ENCODE data around the gene WFDC5. TPM values are rescaled to one million over a fixed set of nuclear protein-coding genes. Genes with fewer than 3 reads are reported as not detected.

The WFDC5 gene
- total RNA-seq, 1 experiment from 2014 or later: not detected

DNA sequence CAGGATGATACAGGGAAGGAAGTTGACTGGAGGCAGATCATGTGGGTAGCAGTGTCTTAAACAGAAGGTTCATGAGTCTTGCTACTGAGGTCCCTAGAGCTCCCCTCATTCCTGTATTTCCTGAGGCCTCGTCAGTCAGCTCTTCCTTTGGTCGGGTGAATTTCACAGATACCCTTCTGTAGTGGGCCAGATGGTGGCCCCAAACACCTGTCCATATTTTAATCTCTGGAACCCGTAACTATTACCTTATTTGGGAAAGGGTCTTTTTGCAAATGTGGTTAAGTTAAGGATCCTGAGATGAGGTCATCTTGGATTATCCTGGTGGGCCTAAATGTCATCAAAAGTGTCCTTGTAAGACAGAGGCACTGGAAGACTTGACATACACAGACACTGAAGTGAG is 23.6 kb downstream of the WFDC5 start:
- H3K4me1 ChIP-seq (replicated peaks): peaks cover 66% of the 10 kb centered on the region
- H3K9me3 ChIP-seq (replicated peaks): no peaks in the 10 kb centered on the region
- no peaks in the 10 kb centered on the region for H3K27me3 ChIP-seq (replicated peaks)
- H3K27ac ChIP-seq: no peak overlapping the region
- H3K4me3 ChIP-seq: no peak overlapping the region
- DNase-seq (ENCODE audit: low read depth in 1 of 2, low spot score in 2 of 2): no peak
- no peaks in the 10 kb centered on the region for H3K36me3 ChIP-seq

DNA sequence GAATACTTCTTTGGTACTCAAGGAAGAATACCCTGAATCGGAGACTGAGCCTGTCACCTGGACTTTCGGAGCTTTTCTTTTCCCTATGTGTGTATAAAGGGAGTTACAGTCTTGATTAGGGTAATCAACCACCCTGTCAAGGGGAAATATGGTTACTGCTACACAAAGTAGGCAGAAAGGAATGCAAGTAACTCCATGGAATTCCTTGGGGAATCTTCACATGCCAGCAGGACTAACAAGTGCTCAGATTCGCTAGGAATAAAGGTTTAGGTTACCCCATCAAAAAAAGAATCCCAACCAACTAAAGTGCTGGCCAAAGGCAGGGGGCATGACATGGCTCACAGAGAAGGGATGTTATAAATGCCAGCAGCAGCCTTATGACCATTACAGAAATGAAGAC is 24.5 kb downstream of the WFDC5 start:
- Histone ChIP-seq H3K4me3 (no peak overlapping the region), H3K27ac (no peak overlapping the region), H3K36me3 (no peaks in the 10 kb centered on the region), H3K9me3 (replicated peaks) (no peaks in the 10 kb centered on the region), H3K4me1 (replicated peaks) (peaks cover 57% of the 10 kb centered on the region), H3K27me3 (replicated peaks) (no peaks in the 10 kb centered on the region)
- DNase-seq (ENCODE audit: low read depth in 1 of 2, low spot score in 2 of 2): no peak

DNA sequence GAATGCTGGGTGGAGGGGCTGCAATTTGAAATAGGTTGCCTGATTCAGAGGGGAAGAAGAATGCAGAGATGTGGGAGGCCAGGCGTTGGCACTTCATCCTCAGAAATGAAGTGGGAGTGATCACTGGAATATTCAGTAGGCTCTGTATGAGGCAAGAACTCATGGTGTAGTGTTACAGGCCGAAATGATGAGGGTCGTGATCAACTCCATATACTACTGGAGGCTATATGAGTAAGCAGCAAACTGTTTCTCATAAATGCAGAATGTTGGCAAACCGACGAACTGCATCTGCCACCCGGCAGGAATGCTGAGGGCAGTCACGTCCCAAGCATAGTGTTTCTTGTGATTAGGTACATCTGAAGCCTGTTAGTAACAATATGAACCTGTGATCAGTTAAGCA is 26.7 kb downstream of the WFDC5 start:
- H3K9me3 ChIP-seq (replicated peaks): no peaks in the 10 kb centered on the region
- peaks cover 35% of the 10 kb centered on the region for H3K4me1 ChIP-seq (replicated peaks)
- H3K36me3 ChIP-seq: no peaks in the 10 kb centered on the region
- no peak overlapping the region for H3K4me3 ChIP-seq
- H3K27ac ChIP-seq: no peak overlapping the region
- no peak for DNase-seq (ENCODE audit: low read depth in 1 of 2, low spot score in 2 of 2)
- H3K27me3 ChIP-seq (replicated peaks): no peaks in the 10 kb centered on the region

DNA sequence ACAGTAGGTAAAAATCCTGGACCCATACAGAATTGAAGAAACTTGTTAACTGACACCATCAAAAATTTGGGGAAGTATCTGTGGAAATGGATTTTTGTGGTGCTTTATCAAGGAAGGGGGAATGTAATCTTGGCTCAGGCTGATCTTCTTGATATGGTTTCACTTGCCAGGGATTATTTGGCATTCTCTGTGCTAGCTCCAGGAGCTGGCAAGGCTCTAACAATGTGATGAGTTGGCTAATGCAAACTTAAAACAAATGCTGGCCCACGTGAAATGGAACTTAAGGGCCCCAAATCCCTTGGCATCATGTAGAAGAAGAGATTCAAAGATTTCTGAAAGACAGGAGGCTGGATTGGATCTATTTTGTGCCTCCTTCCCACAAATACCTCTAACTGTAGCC is 27.2 kb downstream of the WFDC5 start:
- Histone ChIP-seq H3K27ac (no peak overlapping the region), H3K4me3 (no peak overlapping the region)
- no peak for DNase-seq (ENCODE audit: low read depth in 1 of 2, low spot score in 2 of 2)

DNA sequence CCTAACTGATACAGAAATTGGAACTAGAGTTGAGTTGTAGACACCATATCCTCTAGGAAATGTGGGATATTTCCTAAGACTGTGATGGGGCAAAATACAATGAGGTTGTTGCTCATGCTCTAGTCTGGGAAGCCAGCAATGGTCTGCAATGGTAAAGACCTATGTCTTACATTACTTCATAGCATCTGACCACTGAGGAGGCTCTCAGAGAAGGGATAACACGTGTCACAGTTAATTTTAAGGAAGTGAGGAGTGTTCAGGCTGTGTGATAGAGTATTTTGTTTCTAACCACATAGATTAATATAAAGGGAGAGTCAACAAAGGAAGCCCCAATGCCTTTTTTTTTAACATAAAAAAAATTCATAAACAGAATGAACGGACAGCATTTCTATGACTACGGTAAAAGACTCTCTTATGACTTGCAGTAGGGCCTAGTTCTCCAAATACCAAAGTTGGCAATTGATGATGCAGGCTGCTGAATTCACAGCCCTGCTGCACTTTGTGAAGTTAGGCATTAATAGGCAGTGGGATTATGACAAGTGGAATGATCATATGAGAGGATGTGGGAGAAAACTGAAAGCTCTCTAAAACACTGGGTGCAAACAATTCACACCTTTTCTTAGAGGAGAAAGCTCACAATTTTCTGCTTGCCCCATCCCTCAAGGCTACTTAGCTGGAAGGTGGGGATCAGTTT is 27.7 kb downstream of the WFDC5 start:
- no peaks in the 10 kb centered on the region for H3K27me3 ChIP-seq (replicated peaks)
- H3K4me1 ChIP-seq (replicated peaks): peaks cover 25% of the 10 kb centered on the region
- no peak overlapping the region for H3K27ac ChIP-seq
- H3K4me3 ChIP-seq: no peak overlapping the region
- no peak for DNase-seq (ENCODE audit: low read depth in 1 of 2, low spot score in 2 of 2)
- peaks cover 2% of the 10 kb centered on the region; the same call in 1 of the 2 replicates for H3K36me3 ChIP-seq
- H3K9me3 ChIP-seq (replicated peaks): no peaks in the 10 kb centered on the region

More for the DNA sequence above, 27.2 kb downstream of the WFDC5 start:
- no peaks in the 10 kb centered on the region for H3K27me3 ChIP-seq (replicated peaks)
- H3K9me3 ChIP-seq (replicated peaks): no peaks in the 10 kb centered on the region
- H3K36me3 ChIP-seq: no peaks in the 10 kb centered on the region; the same call in 1 of the 2 replicates
- peaks cover 31% of the 10 kb centered on the region for H3K4me1 ChIP-seq (replicated peaks)

DNA sequence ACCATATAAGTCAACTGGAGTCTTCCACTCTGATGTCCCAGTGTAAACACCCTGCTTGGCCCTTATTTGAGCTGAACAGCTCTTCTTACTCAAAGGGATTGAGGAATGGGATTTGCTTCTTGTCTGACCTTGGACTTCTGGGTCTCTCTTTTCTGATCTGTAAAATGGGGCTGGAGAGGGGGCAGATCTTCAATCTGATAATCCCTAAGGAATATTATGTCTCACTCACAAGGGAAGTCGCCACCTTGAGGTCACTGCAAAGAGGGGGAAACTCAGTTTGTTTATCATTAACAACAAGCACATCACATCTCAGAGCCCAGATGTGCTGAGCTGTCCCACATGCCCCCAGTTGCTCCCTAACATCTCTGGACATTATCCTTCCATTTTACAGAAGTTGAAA is 29.1 kb downstream of the WFDC5 start:
- H3K27ac ChIP-seq: no peak overlapping the region
- H3K4me1 ChIP-seq (replicated peaks): peaks cover 22% of the 10 kb centered on the region
- H3K27me3 ChIP-seq (replicated peaks): no peaks in the 10 kb centered on the region
- DNase-seq (ENCODE audit: low read depth in 1 of 2, low spot score in 2 of 2): no peak
- no peaks in the 10 kb centered on the region for H3K9me3 ChIP-seq (replicated peaks)
- no peak overlapping the region for H3K4me3 ChIP-seq
- peaks cover 2% of the 10 kb centered on the region; the same call in 1 of the 2 replicates for H3K36me3 ChIP-seq

DNA sequence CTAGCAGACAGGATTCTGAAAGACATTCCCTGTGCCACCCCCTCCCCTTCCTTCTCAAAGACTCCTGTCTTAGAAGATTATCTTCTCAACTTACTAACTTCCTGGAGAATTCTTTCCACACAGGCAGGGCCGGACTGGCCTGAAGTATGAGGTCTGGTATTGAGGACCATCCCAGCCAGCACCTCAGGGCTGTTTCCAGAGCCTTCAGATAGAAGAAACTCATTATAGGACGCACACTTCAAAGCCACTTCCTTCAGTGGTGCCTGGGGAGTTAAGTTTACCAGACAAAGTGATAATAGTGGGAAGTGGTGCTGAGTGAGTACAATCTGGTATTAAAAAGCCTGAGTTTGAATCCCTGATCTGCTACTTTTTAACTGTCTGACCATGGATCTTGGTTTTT is 29.7 kb downstream of the WFDC5 start:
- Histone ChIP-seq H3K27me3 (replicated peaks) (no peaks in the 10 kb centered on the region), H3K9me3 (replicated peaks) (no peaks in the 10 kb centered on the region), H3K4me1 (replicated peaks) (peaks cover 22% of the 10 kb centered on the region)

DNA sequence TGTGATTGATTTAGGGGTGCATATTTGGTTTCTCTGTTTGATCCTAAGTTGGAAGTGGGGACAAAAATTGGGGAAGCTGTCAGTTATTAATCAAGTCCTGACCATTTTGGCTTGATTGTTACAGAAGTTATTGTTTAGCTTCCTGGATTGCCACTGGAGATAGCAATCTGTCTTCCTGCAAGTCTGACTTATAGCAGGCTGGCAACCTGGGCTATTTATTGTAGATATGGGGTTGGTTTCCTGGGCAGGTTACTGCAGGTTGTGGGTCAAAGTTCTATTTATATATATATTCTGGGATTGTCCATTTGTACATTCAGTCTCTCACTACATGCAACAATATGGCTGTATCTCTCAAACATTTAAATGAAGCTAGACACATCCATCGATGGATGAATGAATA is 31.8 kb downstream of the WFDC5 start:
- peaks cover 21% of the 10 kb centered on the region for H3K4me1 ChIP-seq (replicated peaks)
- no peak for DNase-seq (ENCODE audit: low read depth in 1 of 2, low spot score in 2 of 2)
- no peaks in the 10 kb centered on the region for H3K9me3 ChIP-seq (replicated peaks)
- no peaks in the 10 kb centered on the region for H3K27me3 ChIP-seq (replicated peaks)
- H3K27ac ChIP-seq: no peak overlapping the region
- peaks cover 2% of the 10 kb centered on the region; the same call in 1 of the 2 replicates for H3K36me3 ChIP-seq
- H3K4me3 ChIP-seq: no peak overlapping the region

More for the DNA sequence above, 29.7 kb downstream of the WFDC5 start:
- H3K36me3 ChIP-seq: peaks cover 2% of the 10 kb centered on the region; the same call in 1 of the 2 replicates
- H3K27ac ChIP-seq: no peak overlapping the region
- DNase-seq (ENCODE audit: low read depth in 1 of 2, low spot score in 2 of 2): no peak
- no peak overlapping the region for H3K4me3 ChIP-seq

DNA sequence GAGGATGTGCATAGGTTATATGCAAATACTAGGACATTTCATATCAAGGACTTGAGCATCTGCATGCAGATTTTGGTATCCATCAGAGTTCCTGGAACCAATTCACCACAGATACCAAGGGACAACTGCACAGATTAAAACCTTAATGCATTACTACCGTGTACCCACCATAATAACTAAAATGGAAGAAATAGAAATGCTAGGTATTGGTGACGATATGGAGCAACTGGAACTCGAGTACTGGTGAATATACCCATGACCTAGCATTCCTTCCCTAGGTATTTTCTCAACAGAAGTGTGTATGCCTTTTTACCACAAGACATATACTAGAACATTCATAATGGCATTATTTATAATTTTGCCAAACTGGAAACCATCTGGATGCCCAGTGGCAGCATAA is 32.5 kb downstream of the WFDC5 start:
- H3K4me3 ChIP-seq: no peak overlapping the region
- no peak for DNase-seq (ENCODE audit: low read depth in 1 of 2, low spot score in 2 of 2)
- no peaks in the 10 kb centered on the region for H3K27me3 ChIP-seq (replicated peaks)
- no peak overlapping the region for H3K27ac ChIP-seq
- H3K36me3 ChIP-seq: peaks cover 2% of the 10 kb centered on the region; the same call in 1 of the 2 replicates
- peaks cover 16% of the 10 kb centered on the region for H3K4me1 ChIP-seq (replicated peaks)
- H3K9me3 ChIP-seq (replicated peaks): no peaks in the 10 kb centered on the region

DNA sequence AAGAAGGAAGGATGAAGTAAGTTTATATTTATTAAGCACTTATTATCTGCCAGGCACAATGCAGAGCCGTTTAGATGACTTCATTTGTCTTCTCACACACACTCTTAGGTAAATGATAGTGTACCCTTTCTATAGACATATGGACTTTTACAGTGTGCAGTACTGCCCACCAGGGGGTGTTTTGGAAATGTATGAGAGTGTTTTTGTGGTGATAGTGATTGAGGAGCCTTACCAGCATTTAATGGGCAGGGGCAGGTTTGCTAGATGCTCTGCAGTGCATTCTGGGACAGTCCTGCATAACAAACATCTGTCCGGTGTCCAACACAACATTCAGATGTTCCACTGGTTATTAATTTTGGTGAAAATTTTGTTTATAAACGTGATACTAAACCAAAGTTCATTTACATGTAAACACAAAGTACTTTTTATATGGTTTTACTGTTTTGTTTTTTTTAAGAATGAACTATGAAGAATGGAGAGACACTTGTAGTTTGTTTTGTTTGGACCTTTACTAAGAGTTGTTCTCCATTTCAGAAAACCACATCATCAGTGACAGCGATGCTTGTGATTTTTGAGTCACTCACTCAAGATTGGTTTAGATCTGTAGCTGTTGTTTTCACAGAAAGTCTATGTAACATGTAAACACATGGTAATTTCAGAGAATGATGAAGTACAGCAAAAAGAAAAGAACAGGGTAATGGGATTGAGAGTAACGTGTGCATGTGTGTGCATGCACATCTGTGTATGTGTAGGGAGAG is 33.9 kb downstream of the WFDC5 start:
- no peaks in the 10 kb centered on the region for H3K9me3 ChIP-seq (replicated peaks)
- no peak overlapping the region for H3K27ac ChIP-seq
- peaks cover 16% of the 10 kb centered on the region for H3K4me1 ChIP-seq (replicated peaks)
- no peak overlapping the region for H3K4me3 ChIP-seq
- peaks cover 2% of the 10 kb centered on the region; the same call in 1 of the 2 replicates for H3K36me3 ChIP-seq
- H3K27me3 ChIP-seq (replicated peaks): no peaks in the 10 kb centered on the region
- DNase-seq (ENCODE audit: low read depth in 1 of 2, low spot score in 2 of 2): peak in 1 of 2 experiments; percentile 54

DNA sequence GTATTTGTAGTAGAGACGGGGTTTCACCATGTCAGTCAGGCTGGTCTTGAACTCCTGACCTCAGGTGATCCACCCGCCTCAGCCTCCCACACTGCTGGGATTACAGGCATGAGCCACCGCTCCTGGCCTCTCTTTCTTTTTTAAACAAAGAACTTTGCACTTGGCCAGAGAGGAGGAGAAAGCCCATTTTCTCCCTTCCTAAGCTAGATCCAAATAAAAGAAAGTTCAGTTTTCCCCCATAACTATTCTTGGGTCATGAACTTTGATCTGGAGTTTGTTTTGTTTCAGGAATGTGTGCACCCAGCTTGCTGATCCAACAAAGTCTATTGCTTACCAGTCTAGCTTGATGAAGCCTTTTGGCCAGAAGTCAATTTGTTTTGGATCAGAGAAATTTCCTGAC is 37.4 kb downstream of the WFDC5 start:
- Histone ChIP-seq H3K27me3 (replicated peaks) (no peaks in the 10 kb centered on the region), H3K9me3 (replicated peaks) (no peaks in the 10 kb centered on the region), H3K27ac (no peak overlapping the region), H3K36me3 (peaks cover 2% of the 10 kb centered on the region; the same call in 1 of the 2 replicates), H3K4me1 (replicated peaks) (peaks cover 16% of the 10 kb centered on the region), H3K4me3 (no peak overlapping the region)
- DNase-seq (ENCODE audit: low read depth in 1 of 2, low spot score in 2 of 2): no peak

DNA sequence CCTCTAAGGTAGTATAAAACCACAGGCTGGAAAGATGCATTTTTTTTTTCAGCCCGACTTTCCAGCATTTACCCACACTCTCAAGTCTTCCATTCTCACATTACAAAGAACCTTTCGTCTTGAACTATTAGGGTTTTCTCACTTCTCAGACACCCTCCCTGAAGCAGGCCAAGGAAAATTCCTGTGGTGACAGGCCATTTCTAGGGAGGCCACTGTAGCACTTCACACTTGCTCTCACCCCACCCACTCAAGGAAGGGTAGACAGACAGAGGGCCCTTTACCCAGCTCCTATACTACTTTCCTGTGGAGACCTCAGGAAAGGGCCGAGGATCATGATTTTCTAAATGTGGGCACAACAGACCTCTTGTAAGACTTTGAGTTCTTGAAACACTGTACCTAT is 41.8 kb downstream of the WFDC5 start:
- Histone ChIP-seq H3K36me3 (no peaks in the 10 kb centered on the region), H3K27me3 (replicated peaks) (no peaks in the 10 kb centered on the region), H3K27ac (no peak overlapping the region), H3K4me3 (no peak overlapping the region), H3K4me1 (replicated peaks) (peaks cover 5% of the 10 kb centered on the region; the same call in 1 of the 2 replicates), H3K9me3 (replicated peaks) (no peaks in the 10 kb centered on the region)
- DNase-seq (ENCODE audit: low read depth in 1 of 2, low spot score in 2 of 2): no peak

DNA sequence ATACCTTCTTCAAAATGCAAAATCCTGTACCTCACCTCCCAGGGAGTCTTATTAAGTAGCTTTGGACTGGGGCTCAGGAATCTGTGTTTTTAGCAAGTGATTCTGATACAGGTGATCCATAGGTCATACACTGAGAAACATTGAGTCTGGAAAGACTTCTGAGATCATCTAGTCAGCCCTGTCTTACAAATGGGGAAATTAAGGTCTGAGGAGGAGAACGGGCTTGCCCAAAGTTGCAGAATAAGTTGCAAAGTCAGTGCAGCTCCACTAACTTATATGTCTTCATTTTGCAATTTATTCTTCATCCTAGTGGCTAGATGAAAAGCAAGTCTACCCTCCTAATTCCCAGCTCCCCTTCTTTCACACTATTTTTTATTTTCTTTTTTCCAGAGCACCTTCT is 42.9 kb downstream of the WFDC5 start:
- H3K4me1 ChIP-seq (replicated peaks): peaks cover 5% of the 10 kb centered on the region; the same call in 1 of the 2 replicates

More for the DNA sequence above, 42.9 kb downstream of the WFDC5 start:
- Histone ChIP-seq H3K27me3 (replicated peaks) (no peaks in the 10 kb centered on the region), H3K9me3 (replicated peaks) (no peaks in the 10 kb centered on the region), H3K4me3 (no peak overlapping the region), H3K27ac (no peak overlapping the region), H3K36me3 (peaks cover 4% of the 10 kb centered on the region; the same call in 1 of the 2 replicates)
- no peak for DNase-seq (ENCODE audit: low read depth in 1 of 2, low spot score in 2 of 2)

All from SJSA1 (cell line).